Uterus (tissue), 4 donors: Measurements from ENCODE around the gene BHLHA9. TPM values are rescaled to one million over a fixed set of nuclear protein-coding genes. Genes with fewer than 3 reads are reported as not detected.
"Not testable (repeated sequence)": the region's sequence is repeated elsewhere in the genome, so short reads cannot be mapped to it uniquely, and the experiment has no call there.

Source experiments
- DNase-seq, 2 donors: peaks; one replicate each; pipeline ENCODE4 v3.0.0-alpha.2; 2019 to 2020
- H3K27ac ChIP-seq, 2 donors: fragments of 200-600 bp; sonication (generic); 1 replicate in 1 of 2; 2 replicates in 1 of 2; pipeline ENCODE4 v1.5.1; 2016 to 2018
- H3K27me3 ChIP-seq, 2 donors: fragments of 200-600 bp; sonication (generic); one replicate each; pipeline ENCODE4 v1.5.1; 2018 to 2019; ENCODE audit warnings: control low read depth in 1 of 2
- H3K36me3 ChIP-seq, 2 donors: fragments of 200-600 bp; sonication (generic); one replicate each; pipeline ENCODE4 v1.5.1; 2019; ENCODE audit warnings: control low read depth in 1 of 2
- H3K4me1 ChIP-seq, 2 donors: fragments of 200-600 bp; sonication (generic); one replicate each; pipeline ENCODE4 v1.5.1; 2018 to 2019; ENCODE audit warnings: control low read depth in 1 of 2
- H3K4me3 ChIP-seq, 2 donors: fragments of 200-600 bp; sonication (generic); 1 replicate in 1 of 2; 2 replicates in 1 of 2; pipeline ENCODE4 v1.5.1; 2018 to 2019; ENCODE audit warnings: mild to moderate bottlenecking in 1 of 2
- H3K9me3 ChIP-seq, 2 donors: fragments of 200-600 bp; sonication (generic); one replicate each; pipeline ENCODE4 v1.5.1; 2019; ENCODE audit warnings: control low read depth in 1 of 2
- POLR2A ChIP-seq, 2 donors: fragments of 450-650 bp; IDR thresholded peaks; one replicate each; pipeline ENCODE4 v1.6.1; 2016; ENCODE audit warnings: antibody characterized with exemption in 2 of 2, mild to moderate bottlenecking in 1 of 2, moderate library complexity in 1 of 2
- intact Hi-C: fragments of 100-400 bp; cut with DNase I; formaldehyde crosslinking; loops from one replicate; pipeline ENCODE4 v1.15.1; 2023; ENCODE audit warnings: low total_unique reads
- total RNA-seq, 4 donors: library from RNA; depleted of rRNA in 3 of 4; stranded (reverse); fragments of >200 nt in 3 of 4; gene quantifications; one replicate each; pipeline versions ENCODE4 v1.1.0 to v1.2.4, GENCODE V29; 2014 to 2023
- TF ChIP-seq, protein P1 (sequence below), 4 experiments: fragments of 200-600 bp in 2 of 4; fragments of 450-650 bp in 2 of 4; sonication (generic) in 2 of 4; IDR thresholded peaks; one replicate each; pipeline ENCODE4 v1.5.1; 2016 to 2019; ENCODE audit warnings: antibody characterized with exemption in 4 of 4, mild to moderate bottlenecking in 2 of 4, moderate library complexity in 1 of 4
- donor health status: DM: yes; HTN: yes; CAD: no.

Gene BHLHA9
- total RNA-seq, 4 donors from 2014 or later = not detected

DNA sequence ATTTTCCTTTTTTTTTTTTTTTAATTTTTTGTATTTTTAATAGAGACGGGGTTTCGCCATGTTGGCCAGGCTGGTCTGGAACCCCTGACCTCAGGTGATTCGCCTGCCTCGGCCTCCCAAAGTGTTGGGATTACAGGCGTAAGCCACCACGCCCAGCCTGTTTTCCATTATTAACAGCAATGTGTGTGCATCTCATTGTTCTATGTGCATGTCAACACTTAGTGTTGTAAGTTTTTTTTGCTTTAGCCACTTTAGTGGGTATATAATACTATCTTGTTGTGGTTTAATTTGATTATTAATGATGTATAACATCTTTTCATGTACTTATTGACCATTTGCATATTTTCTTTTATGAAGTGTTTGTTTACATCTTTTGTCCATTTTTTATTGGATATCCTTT is 32.8 kb upstream of the BHLHA9 start:
- Histone ChIP-seq H3K27ac (no peak overlapping the region), H3K4me3 (no peak overlapping the region), H3K9me3 (no peaks in the 10 kb centered on the region), H3K27me3 (no peaks in the 10 kb centered on the region), H3K36me3 (no peaks in the 10 kb centered on the region), H3K4me1 (no peaks in the 10 kb centered on the region)
- intact Hi-C loops = no loop called here
- no peak for DNase-seq
- TF ChIP-seq, protein P1, sequence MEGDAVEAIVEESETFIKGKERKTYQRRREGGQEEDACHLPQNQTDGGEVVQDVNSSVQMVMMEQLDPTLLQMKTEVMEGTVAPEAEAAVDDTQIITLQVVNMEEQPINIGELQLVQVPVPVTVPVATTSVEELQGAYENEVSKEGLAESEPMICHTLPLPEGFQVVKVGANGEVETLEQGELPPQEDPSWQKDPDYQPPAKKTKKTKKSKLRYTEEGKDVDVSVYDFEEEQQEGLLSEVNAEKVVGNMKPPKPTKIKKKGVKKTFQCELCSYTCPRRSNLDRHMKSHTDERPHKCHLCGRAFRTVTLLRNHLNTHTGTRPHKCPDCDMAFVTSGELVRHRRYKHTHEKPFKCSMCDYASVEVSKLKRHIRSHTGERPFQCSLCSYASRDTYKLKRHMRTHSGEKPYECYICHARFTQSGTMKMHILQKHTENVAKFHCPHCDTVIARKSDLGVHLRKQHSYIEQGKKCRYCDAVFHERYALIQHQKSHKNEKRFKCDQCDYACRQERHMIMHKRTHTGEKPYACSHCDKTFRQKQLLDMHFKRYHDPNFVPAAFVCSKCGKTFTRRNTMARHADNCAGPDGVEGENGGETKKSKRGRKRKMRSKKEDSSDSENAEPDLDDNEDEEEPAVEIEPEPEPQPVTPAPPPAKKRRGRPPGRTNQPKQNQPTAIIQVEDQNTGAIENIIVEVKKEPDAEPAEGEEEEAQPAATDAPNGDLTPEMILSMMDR (IDR thresholded peaks at IDR 0.05) = no peak
- TF ChIP-seq POLR2A (IDR thresholded peaks at IDR 0.05) = no peak

DNA sequence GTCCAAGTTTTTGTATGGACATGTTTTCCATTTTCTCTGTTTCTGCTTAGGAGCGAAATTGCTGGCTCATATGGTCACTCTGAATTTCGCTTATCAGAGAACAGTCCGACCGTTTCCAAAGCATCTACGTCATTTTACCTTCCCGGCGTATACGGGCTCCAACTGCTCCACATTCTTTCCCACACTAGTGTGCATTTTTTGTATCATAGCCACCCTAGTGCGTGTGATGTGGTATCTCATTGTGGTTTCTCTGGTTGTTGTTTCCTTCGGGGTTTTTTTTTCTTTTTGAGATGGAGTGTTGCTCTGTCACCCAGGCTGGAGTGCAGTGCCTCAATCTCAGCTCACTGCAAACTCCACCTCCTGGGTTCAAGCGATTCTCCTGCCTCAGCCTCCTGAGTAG is 31.0 kb upstream of the BHLHA9 start:
- Histone ChIP-seq H3K4me1 (no peaks in the 10 kb centered on the region), H3K27me3 (no peaks in the 10 kb centered on the region), H3K36me3 (no peaks in the 10 kb centered on the region), H3K9me3 (no peaks in the 10 kb centered on the region), H3K27ac (no peak overlapping the region), H3K4me3 (no peak overlapping the region)
- TF ChIP-seq, protein P1 (IDR thresholded peaks at IDR 0.05) = no peak
- TF ChIP-seq POLR2A (IDR thresholded peaks at IDR 0.05) = no peak
- DNase-seq = no peak
- intact Hi-C loops = no loop called here

DNA sequence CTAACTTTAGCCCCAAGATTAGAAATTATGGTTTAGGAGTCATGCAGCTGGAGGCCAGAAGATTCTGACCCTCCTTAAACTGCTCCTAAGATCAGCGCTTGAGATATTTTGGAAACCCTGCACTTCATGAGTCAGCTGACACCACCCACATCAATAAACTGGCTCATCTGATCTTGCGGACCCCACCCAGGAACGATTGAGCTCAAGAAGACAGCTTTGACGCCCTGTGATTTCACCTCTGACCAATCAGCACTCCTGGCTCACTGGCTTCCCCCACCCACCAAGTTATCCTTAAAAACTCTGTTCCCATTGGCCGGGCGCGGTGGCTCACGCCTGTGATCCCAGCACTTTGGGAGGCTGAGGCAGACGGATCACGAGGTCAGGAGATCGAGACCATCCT is 29.8 kb upstream of the BHLHA9 start:
- H3K4me3 ChIP-seq, H3K9me3 ChIP-seq, intact Hi-C loops, H3K27ac ChIP-seq, H3K4me1 ChIP-seq, H3K27me3 ChIP-seq, H3K36me3 ChIP-seq, DNase-seq: not testable (repeated sequence)

DNA sequence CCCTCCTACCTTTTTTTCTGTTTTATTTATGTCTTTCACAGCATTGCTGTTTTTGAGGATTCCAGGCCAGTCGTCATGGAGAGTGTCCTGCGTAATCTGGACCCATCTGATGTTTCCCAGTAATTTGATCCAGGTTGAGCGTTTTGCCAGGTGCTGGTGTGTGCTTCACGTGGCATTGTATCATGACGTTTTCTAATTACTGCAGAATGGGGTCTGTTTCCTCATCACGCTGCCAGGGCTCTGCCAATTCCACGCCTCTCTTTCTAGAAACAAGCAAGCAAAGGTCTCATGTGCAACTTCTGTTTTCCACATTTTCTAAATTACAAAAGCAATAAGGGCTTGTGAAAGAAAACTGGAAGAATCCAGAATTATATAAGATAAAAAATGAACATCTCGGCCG is 28.3 kb upstream of the BHLHA9 start:
- peak; percentile 55 to 56 for DNase-seq
- TF ChIP-seq, protein P1 (IDR thresholded peaks at IDR 0.05) = no peak
- TF ChIP-seq POLR2A (IDR thresholded peaks at IDR 0.05) = no peak
- Histone ChIP-seq H3K27ac (peak overlapping the region in 1 of 2 donors; percentile 42), H3K36me3 (no peaks in the 10 kb centered on the region), H3K4me3 (no peak overlapping the region), H3K9me3 (no peaks in the 10 kb centered on the region), H3K27me3 (no peaks in the 10 kb centered on the region), H3K4me1 (no peaks in the 10 kb centered on the region)
- intact Hi-C loops = no loop called here

DNA sequence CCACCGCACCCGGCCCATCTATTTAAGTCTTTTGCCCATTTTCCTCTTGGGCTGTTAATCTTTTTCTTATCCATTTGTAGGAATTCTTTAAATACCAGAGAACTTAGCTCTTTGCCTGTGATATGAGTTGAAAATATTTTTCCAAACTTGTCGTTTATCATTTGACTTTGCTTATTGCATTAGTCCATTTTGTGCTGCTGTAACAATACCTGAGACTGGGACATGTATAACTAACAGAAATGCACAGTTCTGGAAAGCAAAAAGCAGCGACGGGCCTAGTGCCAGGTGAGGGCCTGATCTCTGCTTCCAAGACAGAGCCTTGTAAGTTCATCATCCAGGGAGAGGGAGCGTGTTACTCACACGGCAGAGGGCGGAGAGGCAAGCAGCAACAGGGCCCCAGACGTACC is 25.6 kb upstream of the BHLHA9 start:
- H3K27me3 ChIP-seq = no peaks in the 10 kb centered on the region
- H3K27ac ChIP-seq = peak overlapping the region in 1 of 2 donors; percentile 7
- intact Hi-C loops = no loop called here
- H3K9me3 ChIP-seq = no peaks in the 10 kb centered on the region
- TF ChIP-seq, protein P1 (IDR thresholded peaks at IDR 0.05) = no peak
- no peak for TF ChIP-seq POLR2A (IDR thresholded peaks at IDR 0.05)
- H3K4me3 ChIP-seq = no peak overlapping the region
- no peaks in the 10 kb centered on the region for H3K36me3 ChIP-seq
- H3K4me1 ChIP-seq = no peaks in the 10 kb centered on the region
- DNase-seq = no peak
